ENCODE results near the gene ZNF205.

- no peak for TF ChIP-seq CTCF (IDR thresholded peaks at IDR 0.05)
- no peak for TF ChIP-seq EZH2 (IDR thresholded peaks at IDR 0.05; ENCODE audit: borderline replicate concordance, insufficient read depth, low read depth, low read length, poor library complexity, severe bottlenecking)
These were observed 52.0 kb downstream of the ZNF205 start for GRCh38 chr16:3164121-3164991.

Measured in B cell (primary cell).